B cell (primary cell): Measurements from ENCODE around the gene ZCCHC2.

ENCODE experiments used
- EZH2 ChIP-seq: IDR thresholded peaks from 2 replicates; pipeline ENCODE4 v1.6.1; 2012; ENCODE audit warnings: borderline replicate concordance, low read depth, mild to moderate bottlenecking, moderate library complexity, low read length; ENCODE audit not compliant: insufficient read depth, poor library complexity, severe bottlenecking
- TF ChIP-seq, protein P1 (sequence below): fragments of 200-600 bp; IDR thresholded peaks from one replicate; pipeline ENCODE4 v1.8.0; 2022; ENCODE audit warnings: antibody characterized with exemption, mild to moderate bottlenecking

GRCh38 chr18:62499263-62499650, 23.6 kb upstream of the ZCCHC2 start:
- TF ChIP-seq, protein P1, sequence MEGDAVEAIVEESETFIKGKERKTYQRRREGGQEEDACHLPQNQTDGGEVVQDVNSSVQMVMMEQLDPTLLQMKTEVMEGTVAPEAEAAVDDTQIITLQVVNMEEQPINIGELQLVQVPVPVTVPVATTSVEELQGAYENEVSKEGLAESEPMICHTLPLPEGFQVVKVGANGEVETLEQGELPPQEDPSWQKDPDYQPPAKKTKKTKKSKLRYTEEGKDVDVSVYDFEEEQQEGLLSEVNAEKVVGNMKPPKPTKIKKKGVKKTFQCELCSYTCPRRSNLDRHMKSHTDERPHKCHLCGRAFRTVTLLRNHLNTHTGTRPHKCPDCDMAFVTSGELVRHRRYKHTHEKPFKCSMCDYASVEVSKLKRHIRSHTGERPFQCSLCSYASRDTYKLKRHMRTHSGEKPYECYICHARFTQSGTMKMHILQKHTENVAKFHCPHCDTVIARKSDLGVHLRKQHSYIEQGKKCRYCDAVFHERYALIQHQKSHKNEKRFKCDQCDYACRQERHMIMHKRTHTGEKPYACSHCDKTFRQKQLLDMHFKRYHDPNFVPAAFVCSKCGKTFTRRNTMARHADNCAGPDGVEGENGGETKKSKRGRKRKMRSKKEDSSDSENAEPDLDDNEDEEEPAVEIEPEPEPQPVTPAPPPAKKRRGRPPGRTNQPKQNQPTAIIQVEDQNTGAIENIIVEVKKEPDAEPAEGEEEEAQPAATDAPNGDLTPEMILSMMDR = no peak
- TF ChIP-seq EZH2 = no peak
